ENCODE measurements around the gene ATXN7.

ATXN7 gene

DNA sequence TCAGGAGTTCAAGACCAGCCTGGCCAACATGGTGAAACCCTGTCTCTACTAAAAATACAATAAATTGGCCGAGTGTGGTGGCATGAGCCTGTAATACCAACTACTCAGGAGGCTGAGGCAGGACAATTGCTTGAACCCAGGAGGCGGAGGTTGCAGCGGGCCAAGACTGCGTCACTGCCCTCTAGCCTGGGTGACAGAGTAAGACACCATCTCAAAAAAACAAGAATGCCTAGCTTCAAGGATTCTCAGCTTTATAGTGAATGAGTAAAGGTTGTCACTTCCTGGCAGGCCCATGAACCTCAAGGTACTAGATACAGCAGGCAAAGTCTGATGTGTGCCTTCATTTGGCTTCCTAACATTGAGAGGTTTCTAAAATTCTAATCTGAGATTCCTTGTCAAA is 14.5 kb upstream of the ATXN7 start:
- H3K4me1 ChIP-seq (ENCODE audit: control insufficient read depth, insufficient read depth, low read length) = peaks cover 4% of the 10 kb centered on the region
- H3K36me3 ChIP-seq (ENCODE audit: control insufficient read depth, insufficient read depth, low read length) = no peaks in the 10 kb centered on the region
- no peaks in the 10 kb centered on the region for H3K9me3 ChIP-seq (ENCODE audit: control insufficient read depth, low read length)
- no peaks in the 10 kb centered on the region for H3K27me3 ChIP-seq (ENCODE audit: control insufficient read depth, insufficient read depth, low read length)
- no peak overlapping the region for H3K9ac ChIP-seq (ENCODE audit: low read length)
- H3K4me3 ChIP-seq (ENCODE audit: low read length) = no peak overlapping the region

- no peaks in the 10 kb centered on the region for H3K36me3 ChIP-seq (ENCODE audit: control insufficient read depth, insufficient read depth, low read length)
- H3K9me3 ChIP-seq (ENCODE audit: control insufficient read depth, low read length) = no peaks in the 10 kb centered on the region
- no peaks in the 10 kb centered on the region for H3K4me1 ChIP-seq (ENCODE audit: control insufficient read depth, insufficient read depth, low read length)
- H3K9ac ChIP-seq (ENCODE audit: low read length) = no peak overlapping the region
- H3K27me3 ChIP-seq (ENCODE audit: control insufficient read depth, insufficient read depth, low read length) = no peaks in the 10 kb centered on the region
- H3K4me3 ChIP-seq (ENCODE audit: low read length) = no peak overlapping the region
Measured at GRCh38 chr3:63851287-63851686, 12.4 kb upstream of the ATXN7 start.

GRCh38 chr3:63853106-63853505 is 10.6 kb upstream of the ATXN7 start:
- H3K4me1 ChIP-seq (ENCODE audit: control insufficient read depth, insufficient read depth, low read length) = no peaks in the 10 kb centered on the region
- H3K9me3 ChIP-seq (ENCODE audit: control insufficient read depth, low read length) = no peaks in the 10 kb centered on the region
- H3K36me3 ChIP-seq (ENCODE audit: control insufficient read depth, insufficient read depth, low read length) = no peaks in the 10 kb centered on the region
- no peak overlapping the region for H3K9ac ChIP-seq (ENCODE audit: low read length)
- H3K4me3 ChIP-seq (ENCODE audit: low read length) = no peak overlapping the region
- H3K27me3 ChIP-seq (ENCODE audit: control insufficient read depth, insufficient read depth, low read length) = no peaks in the 10 kb centered on the region

DNA sequence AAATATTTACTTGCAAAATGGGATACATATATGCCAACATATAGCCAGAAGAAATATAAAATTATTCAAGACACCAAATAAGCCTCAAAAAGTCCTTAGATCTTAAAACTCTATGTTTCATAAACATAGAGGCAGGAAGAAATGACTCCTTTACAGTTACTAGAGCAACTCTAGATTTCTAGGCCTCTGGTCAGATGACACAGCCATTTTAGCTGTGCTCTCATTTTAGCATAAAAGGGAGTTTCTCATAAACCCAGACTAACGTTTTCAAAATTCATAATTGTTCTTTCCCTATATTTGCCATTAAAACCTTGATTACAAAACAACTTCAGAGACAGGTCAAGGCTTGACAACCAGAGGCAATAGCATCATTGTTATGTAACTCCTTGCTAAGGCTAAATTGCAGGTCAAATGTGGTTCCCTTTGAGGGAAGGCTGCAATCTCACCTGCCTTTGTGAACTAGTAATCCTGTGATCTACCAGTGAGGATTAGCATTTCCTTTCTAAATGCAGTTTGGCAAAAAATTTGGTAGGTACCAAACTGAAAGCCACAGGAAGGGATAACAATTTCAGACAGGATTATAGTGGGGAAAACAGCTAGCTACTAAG is 8.2 kb upstream of the ATXN7 start:
- Histone ChIP-seq H3K9ac (ENCODE audit: low read length) (no peak overlapping the region), H3K9me3 (ENCODE audit: control insufficient read depth, low read length) (no peaks in the 10 kb centered on the region), H3K36me3 (ENCODE audit: control insufficient read depth, insufficient read depth, low read length) (no peaks in the 10 kb centered on the region), H3K4me1 (ENCODE audit: control insufficient read depth, insufficient read depth, low read length) (no peaks in the 10 kb centered on the region), H3K4me3 (ENCODE audit: low read length) (no peak overlapping the region), H3K27me3 (ENCODE audit: control insufficient read depth, insufficient read depth, low read length) (no peaks in the 10 kb centered on the region)

GRCh38 chr3:63857311-63857710 is 6.4 kb upstream of the ATXN7 start:
- Histone ChIP-seq H3K9me3 (ENCODE audit: control insufficient read depth, low read length) (no peaks in the 10 kb centered on the region), H3K36me3 (ENCODE audit: control insufficient read depth, insufficient read depth, low read length) (no peaks in the 10 kb centered on the region), H3K4me3 (ENCODE audit: low read length) (no peak overlapping the region), H3K27me3 (ENCODE audit: control insufficient read depth, insufficient read depth, low read length) (no peaks in the 10 kb centered on the region), H3K4me1 (ENCODE audit: control insufficient read depth, insufficient read depth, low read length) (peaks cover 14% of the 10 kb centered on the region), H3K9ac (ENCODE audit: low read length) (no peak overlapping the region)

- Histone ChIP-seq H3K9ac (ENCODE audit: low read length) (no peak overlapping the region), H3K9me3 (ENCODE audit: control insufficient read depth, low read length) (no peaks in the 10 kb centered on the region), H3K27me3 (ENCODE audit: control insufficient read depth, insufficient read depth, low read length) (no peaks in the 10 kb centered on the region), H3K36me3 (ENCODE audit: control insufficient read depth, insufficient read depth, low read length) (no peaks in the 10 kb centered on the region), H3K4me1 (ENCODE audit: control insufficient read depth, insufficient read depth, low read length) (peaks cover 21% of the 10 kb centered on the region), H3K4me3 (ENCODE audit: low read length) (no peak overlapping the region)
Measured at GRCh38 chr3:63860776-63861175, 2.9 kb upstream of the ATXN7 start.

GRCh38 chr3:63861306-63861705 is 2.4 kb upstream of the ATXN7 start:
- Histone ChIP-seq H3K4me3 (ENCODE audit: low read length) (no peak overlapping the region), H3K9me3 (ENCODE audit: control insufficient read depth, low read length) (no peaks in the 10 kb centered on the region), H3K4me1 (ENCODE audit: control insufficient read depth, insufficient read depth, low read length) (peaks cover 21% of the 10 kb centered on the region), H3K36me3 (ENCODE audit: control insufficient read depth, insufficient read depth, low read length) (no peaks in the 10 kb centered on the region), H3K27me3 (ENCODE audit: control insufficient read depth, insufficient read depth, low read length) (no peaks in the 10 kb centered on the region), H3K9ac (ENCODE audit: low read length) (no peak overlapping the region)

DNA sequence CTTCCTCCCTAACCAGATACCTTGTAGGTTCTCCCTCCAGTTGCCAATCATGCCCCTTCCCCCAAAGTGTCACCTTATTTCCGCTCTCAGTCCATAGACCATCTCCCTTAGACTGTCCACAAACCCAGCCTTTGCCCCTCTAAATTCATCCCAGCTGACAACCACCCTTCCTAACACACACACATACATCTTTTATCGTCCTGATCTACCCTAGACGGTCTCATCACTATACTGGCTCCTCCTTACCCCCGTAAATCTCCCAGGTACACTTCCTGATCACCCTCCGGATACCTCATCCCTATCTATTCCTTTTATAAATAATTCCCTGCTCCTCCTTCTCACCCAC is 890 bp upstream of the ATXN7 start:
- H3K27me3 ChIP-seq (ENCODE audit: control insufficient read depth, insufficient read depth, low read length) = no peaks in the 10 kb centered on the region
- H3K9ac ChIP-seq (ENCODE audit: low read length) = peak overlapping the region; percentile 95
- H3K4me1 ChIP-seq (ENCODE audit: control insufficient read depth, insufficient read depth, low read length) = peaks cover 21% of the 10 kb centered on the region
- H3K4me3 ChIP-seq (ENCODE audit: low read length) = peak overlapping the region; percentile 90
- no peaks in the 10 kb centered on the region for H3K9me3 ChIP-seq (ENCODE audit: control insufficient read depth, low read length)
- no peaks in the 10 kb centered on the region for H3K36me3 ChIP-seq (ENCODE audit: control insufficient read depth, insufficient read depth, low read length)

GRCh38 chr3:63864008-63864964 is 619 bp downstream of the ATXN7 start:
- peaks cover 21% of the 10 kb centered on the region for H3K4me1 ChIP-seq (ENCODE audit: control insufficient read depth, insufficient read depth, low read length)
- peak overlapping the region; percentile 80 for H3K9ac ChIP-seq (ENCODE audit: low read length)
- H3K9me3 ChIP-seq (ENCODE audit: control insufficient read depth, low read length) = no peaks in the 10 kb centered on the region
- no peaks in the 10 kb centered on the region for H3K36me3 ChIP-seq (ENCODE audit: control insufficient read depth, insufficient read depth, low read length)
- no peaks in the 10 kb centered on the region for H3K27me3 ChIP-seq (ENCODE audit: control insufficient read depth, insufficient read depth, low read length)
- peak overlapping the region; percentile 31 for H3K4me3 ChIP-seq (ENCODE audit: low read length)

DNA sequence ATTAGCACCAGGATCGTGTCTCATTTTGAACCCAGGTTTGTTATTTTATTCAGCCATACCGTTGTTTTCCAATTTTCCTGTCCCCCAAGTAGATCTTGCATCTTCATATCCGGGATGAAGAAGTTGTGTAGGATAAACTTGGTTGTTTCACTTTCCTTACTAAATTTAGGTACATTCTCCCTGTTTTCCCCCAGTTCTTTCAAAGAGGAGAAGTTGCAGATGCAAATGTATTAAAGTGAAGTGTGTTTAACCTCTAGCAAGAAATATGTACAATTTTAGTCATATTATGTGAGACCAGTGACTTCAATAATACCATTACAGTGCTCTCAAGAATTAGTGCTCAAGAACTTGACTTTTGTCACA is 1.3 kb downstream of the ATXN7 start:
- Histone ChIP-seq H3K27me3 (ENCODE audit: control insufficient read depth, insufficient read depth, low read length) (no peaks in the 10 kb centered on the region), H3K36me3 (ENCODE audit: control insufficient read depth, insufficient read depth, low read length) (no peaks in the 10 kb centered on the region), H3K9ac (ENCODE audit: low read length) (peak overlapping the region; percentile 80), H3K4me1 (ENCODE audit: control insufficient read depth, insufficient read depth, low read length) (peaks cover 21% of the 10 kb centered on the region), H3K4me3 (ENCODE audit: low read length) (no peak overlapping the region), H3K9me3 (ENCODE audit: control insufficient read depth, low read length) (no peaks in the 10 kb centered on the region)

DNA sequence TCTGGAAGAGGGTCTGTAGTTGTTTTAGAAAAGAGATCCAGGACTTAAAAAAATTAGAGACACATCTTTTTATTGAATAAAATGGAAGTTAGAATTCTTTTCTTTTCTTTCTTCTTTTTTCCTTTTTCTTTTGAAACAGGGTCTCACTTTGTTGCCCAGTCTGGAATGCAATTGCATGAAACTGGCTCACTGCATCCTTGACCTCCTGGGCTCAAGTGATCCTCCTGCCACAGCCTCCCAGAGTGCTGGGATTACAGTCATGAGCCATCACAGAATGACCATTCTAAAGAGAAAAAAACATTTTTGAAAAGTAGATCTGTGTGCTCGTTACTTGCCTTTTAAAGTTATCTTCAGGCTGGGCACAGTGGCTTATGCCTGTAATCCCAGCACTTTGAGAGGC is 3.6 kb downstream of the ATXN7 start:
- no peak overlapping the region for H3K9ac ChIP-seq (ENCODE audit: low read length)
- no peaks in the 10 kb centered on the region for H3K36me3 ChIP-seq (ENCODE audit: control insufficient read depth, insufficient read depth, low read length)
- no peaks in the 10 kb centered on the region for H3K9me3 ChIP-seq (ENCODE audit: control insufficient read depth, low read length)
- H3K4me3 ChIP-seq (ENCODE audit: low read length) = no peak overlapping the region
- H3K4me1 ChIP-seq (ENCODE audit: control insufficient read depth, insufficient read depth, low read length) = peaks cover 13% of the 10 kb centered on the region
- no peaks in the 10 kb centered on the region for H3K27me3 ChIP-seq (ENCODE audit: control insufficient read depth, insufficient read depth, low read length)

DNA sequence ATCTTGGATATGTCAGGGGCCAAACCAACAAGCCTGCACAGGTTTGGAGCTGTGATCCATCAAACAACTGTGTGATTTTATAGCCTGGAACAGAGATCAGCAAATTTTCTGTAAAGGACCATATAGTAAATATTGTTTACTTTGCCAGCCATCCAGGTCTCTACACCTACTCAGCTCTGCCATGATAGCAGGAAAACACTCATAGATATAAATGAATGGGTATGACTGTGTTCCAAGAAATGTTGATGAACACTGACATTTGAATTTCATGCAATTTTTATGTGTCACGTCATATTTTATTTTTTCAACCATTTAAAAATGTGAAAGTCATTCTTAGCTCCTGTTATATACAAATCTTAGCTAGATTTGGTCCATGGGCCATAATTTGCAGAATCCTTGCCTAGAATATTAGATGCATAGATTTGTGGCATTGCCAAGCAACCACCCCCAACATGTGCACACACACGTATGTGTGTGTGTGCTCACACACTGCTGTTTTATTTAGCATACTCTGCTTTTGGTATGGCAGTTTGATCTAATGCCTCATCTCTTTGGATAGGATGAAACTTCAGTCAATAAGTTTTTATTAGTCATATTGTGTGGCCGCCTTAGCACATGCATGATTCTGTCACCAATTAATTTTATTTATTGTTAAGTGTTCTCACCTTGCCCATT is 6.4 kb downstream of the ATXN7 start:
- H3K36me3 ChIP-seq (ENCODE audit: control insufficient read depth, insufficient read depth, low read length) = no peaks in the 10 kb centered on the region
- no peak overlapping the region for H3K4me3 ChIP-seq (ENCODE audit: low read length)
- no peaks in the 10 kb centered on the region for H3K9me3 ChIP-seq (ENCODE audit: control insufficient read depth, low read length)
- peaks cover 6% of the 10 kb centered on the region for H3K4me1 ChIP-seq (ENCODE audit: control insufficient read depth, insufficient read depth, low read length)
- no peak overlapping the region for H3K9ac ChIP-seq (ENCODE audit: low read length)
- H3K27me3 ChIP-seq (ENCODE audit: control insufficient read depth, insufficient read depth, low read length) = no peaks in the 10 kb centered on the region
